Osteoblast (primary cell): Measurements from ENCODE around the gene C5orf15. TPM values are rescaled to one million over a fixed set of nuclear protein-coding genes. Genes with fewer than 3 reads are reported as not detected.

ENCODE experiments used
- DNase-seq: peaks from one replicate; pipeline ENCODE4 v3.0.0; 2011; ENCODE audit warnings: low spot score, mixed read lengths; ENCODE audit not compliant: insufficient read length; ENCODE audit errors: missing footprints
- H2AFZ ChIP-seq: 2 replicates; pipeline ENCODE4 v1.6.0; 2011; ENCODE audit warnings: mild to moderate bottlenecking, low read length
- H3K27ac ChIP-seq: 2 replicates; pipeline ENCODE4 v1.5.1; 2011; ENCODE audit warnings: mild to moderate bottlenecking, low read depth, low read length, moderate library complexity
- H3K27me3 ChIP-seq: 2 replicates; pipeline ENCODE4 v1.6.0; 2012; ENCODE audit warnings: mild to moderate bottlenecking, control low read depth, inconsistent platforms, low read length, moderate library complexity; ENCODE audit not compliant: insufficient read depth
- H3K36me3 ChIP-seq: 2 replicates; pipeline ENCODE4 v1.5.1; 2011; ENCODE audit warnings: mild to moderate bottlenecking, low read length, control low read depth, moderate library complexity; ENCODE audit not compliant: insufficient read depth
- H3K4me1 ChIP-seq: 2 replicates; pipeline ENCODE4 v1.5.1; 2011; ENCODE audit warnings: mild to moderate bottlenecking, low read length, control low read depth, moderate library complexity; ENCODE audit not compliant: insufficient read depth
- H3K4me2 ChIP-seq: 2 replicates; pipeline ENCODE4 v1.6.0; 2011; ENCODE audit warnings: mild to moderate bottlenecking, low read length; ENCODE audit not compliant: insufficient read depth
- H3K4me3 ChIP-seq: fragments of 200-600 bp; sonication (generic); 3 replicates; pipeline ENCODE4 v1.5.1; 2012; ENCODE audit warnings: mild to moderate bottlenecking, low read length, inconsistent platforms; ENCODE audit not compliant: insufficient read depth
- H3K79me2 ChIP-seq: 2 replicates; pipeline ENCODE4 v1.6.0; 2012; ENCODE audit warnings: mild to moderate bottlenecking, low read length, control low read depth, inconsistent platforms; ENCODE audit not compliant: insufficient read depth
- H3K9me3 ChIP-seq: 2 replicates; pipeline ENCODE4 v1.5.1; 2011; ENCODE audit warnings: low read depth, low read length, control low read depth
- H4K20me1 ChIP-seq: 2 replicates; pipeline ENCODE4 v1.6.0; 2012; ENCODE audit warnings: mild to moderate bottlenecking, low read length, control low read depth; ENCODE audit not compliant: insufficient read depth
- total RNA-seq: library from RNA; depleted of rRNA; stranded (reverse); fragments of >200 nt; gene quantifications from 2 replicates; pipeline ENCODE4 v1.2.3, GENCODE V29; 2012
- TF ChIP-seq, protein P1 (sequence below): IDR thresholded peaks from 2 replicates; pipeline ENCODE4 v1.5.1; 2011; ENCODE audit warnings: mild to moderate bottlenecking, low read depth, low read length, moderate library complexity; ENCODE audit errors: extremely low read depth

The C5orf15 gene
- total RNA-seq, 1 donor, result 68.4 TPM

DNA sequence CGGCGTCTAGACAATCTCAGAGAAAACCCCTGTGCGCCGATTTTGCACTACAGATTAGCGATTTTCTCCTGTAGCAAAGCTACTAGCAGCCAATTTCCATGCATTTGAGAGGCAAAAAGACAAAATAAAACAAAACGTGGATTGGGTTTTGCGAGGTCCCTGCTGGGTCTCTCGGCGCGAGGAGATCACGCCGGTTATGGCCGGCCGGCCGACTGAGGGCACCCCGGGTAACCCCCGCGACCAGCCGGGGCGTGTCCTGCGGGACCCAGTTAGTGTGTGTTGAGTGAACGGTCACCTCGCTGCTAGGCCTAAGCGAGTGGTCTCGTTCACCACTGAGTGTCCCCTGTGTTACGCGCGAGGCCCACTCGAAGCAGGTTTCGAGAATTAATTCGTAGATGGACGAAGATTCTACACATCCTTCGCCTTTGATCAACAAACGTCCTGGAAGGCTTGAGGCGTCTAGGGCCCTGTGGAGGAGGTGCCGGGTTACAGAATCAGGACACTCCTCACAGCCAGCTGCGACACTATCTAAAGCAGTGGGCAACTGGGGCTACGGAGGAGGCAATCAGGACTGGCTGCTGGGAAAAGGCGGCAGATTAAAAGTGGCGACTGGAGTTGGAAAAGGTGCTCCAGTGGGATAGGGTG lies 37.1 kb upstream of the C5orf15 start:
- Histone ChIP-seq H3K4me2 (peak overlapping the region; percentile 91), H3K79me2 (peaks cover 42% of the 10 kb centered on the region), H2AFZ (peak overlapping the region; percentile 56), H3K36me3 (peaks cover 19% of the 10 kb centered on the region), H4K20me1 (peaks cover 30% of the 10 kb centered on the region), H3K27ac (peak overlapping the region; percentile 91), H3K4me1 (peaks cover 29% of the 10 kb centered on the region), H3K9me3 (no peaks in the 10 kb centered on the region), H3K27me3 (no peaks in the 10 kb centered on the region), H3K4me3 (peak overlapping the region; percentile 78)
- TF ChIP-seq, protein P1, sequence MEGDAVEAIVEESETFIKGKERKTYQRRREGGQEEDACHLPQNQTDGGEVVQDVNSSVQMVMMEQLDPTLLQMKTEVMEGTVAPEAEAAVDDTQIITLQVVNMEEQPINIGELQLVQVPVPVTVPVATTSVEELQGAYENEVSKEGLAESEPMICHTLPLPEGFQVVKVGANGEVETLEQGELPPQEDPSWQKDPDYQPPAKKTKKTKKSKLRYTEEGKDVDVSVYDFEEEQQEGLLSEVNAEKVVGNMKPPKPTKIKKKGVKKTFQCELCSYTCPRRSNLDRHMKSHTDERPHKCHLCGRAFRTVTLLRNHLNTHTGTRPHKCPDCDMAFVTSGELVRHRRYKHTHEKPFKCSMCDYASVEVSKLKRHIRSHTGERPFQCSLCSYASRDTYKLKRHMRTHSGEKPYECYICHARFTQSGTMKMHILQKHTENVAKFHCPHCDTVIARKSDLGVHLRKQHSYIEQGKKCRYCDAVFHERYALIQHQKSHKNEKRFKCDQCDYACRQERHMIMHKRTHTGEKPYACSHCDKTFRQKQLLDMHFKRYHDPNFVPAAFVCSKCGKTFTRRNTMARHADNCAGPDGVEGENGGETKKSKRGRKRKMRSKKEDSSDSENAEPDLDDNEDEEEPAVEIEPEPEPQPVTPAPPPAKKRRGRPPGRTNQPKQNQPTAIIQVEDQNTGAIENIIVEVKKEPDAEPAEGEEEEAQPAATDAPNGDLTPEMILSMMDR, result no peak
- DNase-seq, result peak; percentile 90

DNA sequence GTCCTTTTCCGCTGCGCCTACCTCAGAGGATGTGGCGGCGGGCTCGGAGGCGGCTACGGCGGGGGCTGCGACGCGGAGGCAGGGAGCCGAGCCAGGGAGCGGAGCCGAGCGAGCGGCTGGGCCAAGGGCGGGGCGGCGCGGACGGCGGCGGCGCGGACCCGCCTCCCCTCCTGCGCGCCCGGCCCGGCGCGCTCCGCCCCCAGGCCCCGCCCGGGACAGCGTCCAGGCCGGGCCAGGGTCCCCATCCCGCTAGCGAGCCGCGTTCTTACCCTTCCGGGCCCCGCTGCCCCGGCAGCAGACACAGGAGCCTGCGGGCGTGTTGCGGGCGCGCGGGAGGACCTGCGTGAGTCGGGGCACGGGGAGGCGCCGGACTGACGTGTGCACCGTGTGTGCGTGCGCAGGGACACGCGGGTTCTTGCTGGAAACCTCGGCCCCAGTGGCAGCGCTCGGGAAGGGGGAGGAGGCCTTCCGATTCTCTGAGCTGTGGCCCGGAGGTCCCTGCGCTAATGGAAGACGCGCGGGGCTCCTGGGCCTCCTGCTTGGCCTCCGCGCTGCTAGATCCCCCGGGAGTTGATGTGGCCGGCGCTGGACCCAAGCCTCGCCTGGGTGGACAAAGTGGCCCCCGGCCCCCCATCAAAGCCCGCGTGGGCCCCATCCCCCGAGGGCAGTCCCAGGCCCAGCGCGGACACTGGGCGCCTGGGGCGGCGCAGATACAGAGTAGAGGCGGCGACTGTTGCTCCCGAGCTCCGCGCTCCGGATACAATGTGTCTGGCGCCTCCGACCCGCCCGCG lies 36.4 kb upstream of the C5orf15 start, which contains the start of gene VDAC1:
VDAC1 (minus strand) TSS at position 350 of the 791 bp plus-strand sequence. CDS start 11,963 bp downstream, outside the sequence.
- Histone ChIP-seq H3K36me3 (peaks cover 22% of the 10 kb centered on the region), H3K4me3 (peak within 1 kb of the TSS; percentile 78), H3K9me3 (no peaks in the 10 kb centered on the region), H3K79me2 (peaks cover 50% of the 10 kb centered on the region), H3K27me3 (no peaks in the 10 kb centered on the region), H2AFZ (peak within 1 kb of the TSS; percentile 56), H3K4me2 (peak within 1 kb of the TSS; percentile 93), H4K20me1 (peaks cover 37% of the 10 kb centered on the region), H3K4me1 (peaks cover 29% of the 10 kb centered on the region), H3K27ac (peak within 1 kb of the TSS; percentile 91)
- peak; percentile 99 for DNase-seq
- TF ChIP-seq, protein P1, result no peak

DNA sequence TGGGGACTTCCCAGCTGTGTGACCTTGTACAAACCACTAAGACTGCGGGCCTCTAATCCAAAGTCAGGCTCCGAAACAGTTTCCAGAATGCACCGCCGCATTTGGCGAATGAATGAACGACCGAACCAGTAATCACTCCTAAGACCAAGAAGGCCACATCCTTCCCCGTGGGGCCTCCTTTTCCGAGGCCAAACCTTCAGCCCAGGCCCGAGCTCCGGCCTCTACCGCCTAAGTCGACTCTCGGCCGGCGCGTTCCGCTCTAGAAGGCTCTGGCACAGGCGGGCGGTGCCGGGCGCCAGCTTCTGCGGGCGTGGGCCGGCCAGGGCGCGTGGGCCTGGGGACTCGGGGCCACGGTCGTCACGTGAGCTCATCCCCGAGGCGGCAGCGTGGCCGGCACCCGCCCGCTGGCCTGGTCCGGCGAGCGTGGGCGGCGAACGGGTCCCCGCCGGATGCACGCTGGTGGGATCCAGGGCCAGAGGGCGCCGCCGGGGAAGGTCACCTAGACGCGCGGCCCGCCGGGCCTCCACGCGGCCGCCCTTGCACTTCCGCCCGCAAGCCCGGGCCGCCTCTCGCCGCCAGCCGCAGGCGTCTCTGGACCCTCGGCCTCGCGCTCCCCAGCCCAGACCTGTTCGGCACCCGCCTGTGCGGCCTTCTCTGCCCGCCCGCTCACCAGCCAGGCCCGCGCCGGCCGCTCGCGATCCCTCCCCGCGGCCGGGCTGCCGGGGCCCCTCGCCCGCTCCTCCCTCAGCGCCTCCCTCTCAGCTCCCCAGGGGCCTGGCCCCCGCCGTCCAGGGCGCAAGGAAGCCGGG lies 35.6 kb upstream of the C5orf15 start:
- DNase-seq, result peak; percentile 94
- H3K4me3 ChIP-seq, result peak overlapping the region; percentile 78
- TF ChIP-seq, protein P1, result no peak
- peaks cover 58% of the 10 kb centered on the region for H3K79me2 ChIP-seq
- peak overlapping the region; percentile 91 for H3K27ac ChIP-seq
- H3K9me3 ChIP-seq, result no peaks in the 10 kb centered on the region
- peak overlapping the region; percentile 93 for H3K4me2 ChIP-seq
- H3K27me3 ChIP-seq, result no peaks in the 10 kb centered on the region
- H2AFZ ChIP-seq, result peak overlapping the region; percentile 17
- H4K20me1 ChIP-seq, result peaks cover 44% of the 10 kb centered on the region
- peaks cover 29% of the 10 kb centered on the region for H3K4me1 ChIP-seq
- H3K36me3 ChIP-seq, result peaks cover 24% of the 10 kb centered on the region
